Measurements from ENCODE around the gene LPP. TPM values are rescaled to one million over a fixed set of nuclear protein-coding genes. Genes with fewer than 3 reads are reported as not detected.

LPP gene
- total and polyA plus RNA-seq, 9 of the 15 experiments (the other 6 are each of a cell fraction or from before 2014, with no cell fraction given): 0.07 to 0.18 TPM; not detected in 7

- Histone ChIP-seq H3K36me3 (ENCODE audit: control insufficient read depth, insufficient read depth, low read length) (no peaks in the 10 kb centered on the region), H3K9me3 (replicated peaks; ENCODE audit: control insufficient read depth, insufficient read depth, low read depth, low read length) (no peaks in the 10 kb centered on the region), H3K79me2 (ENCODE audit: control insufficient read depth, insufficient read depth, low read length) (no peaks in the 10 kb centered on the region), H3K27ac (ENCODE audit: extremely low read depth, low read depth, low read length) (no peak overlapping the region), H3K4me3 (no peak overlapping the region), H3K27me3 (ENCODE audit: control insufficient read depth in 2 of 2, insufficient read depth in 2 of 2, low read length in 2 of 2) (no peaks in the 10 kb centered on the region), H3K9ac (ENCODE audit: insufficient read depth in 1 of 2, low read depth in 2 of 2, low read length in 2 of 2) (no peak overlapping the region), H3K4me1 (replicated peaks in 1 of 2; ENCODE audit: control insufficient read depth in 2 of 2, insufficient read depth in 2 of 2, low read length in 2 of 2) (no peaks in the 10 kb centered on the region), H4K20me1 (replicated peaks; ENCODE audit: control insufficient read depth, insufficient read depth, low read length) (no peaks in the 10 kb centered on the region), H3K9me1 (ENCODE audit: control insufficient read depth, insufficient read depth, low read length) (no peaks in the 10 kb centered on the region), H2AFZ (ENCODE audit: low read depth, low read length) (no peak overlapping the region), H3K4me2 (ENCODE audit: insufficient read depth, low read length) (no peak overlapping the region)
- FAIRE-seq (no peak), DNase-seq (ENCODE audit: extremely low read depth in 1 of 4, low spot score in 3 of 4) (no peak), ATAC-seq (no peak)
- 2% methylated on average over 4 of the region's 4 CpGs for WGBS (ENCODE audit: insufficient coverage, low coverage, missing lambda C conversion rate)
- intact Hi-C loops (cut with micrococcal nuclease): no loop called here
- TF ChIP-seq MXD1 (CRISPR knock-in tag; IDR thresholded peaks at IDR 0.05; ENCODE audit: borderline replicate concordance, poor library complexity, severe bottlenecking) (no peak), ZNF280A (IDR thresholded peaks at IDR 0.05; ENCODE audit: low read depth, partially characterized antibody) (no peak), MEF2A (IDR thresholded peaks at IDR 0.05; ENCODE audit: control insufficient read depth, low read depth, low read length) (no peak), ZNF778 (CRISPR knock-in tag; IDR thresholded peaks at IDR 0.05) (no peak), NFXL1 (CRISPR knock-in tag; IDR thresholded peaks at IDR 0.05) (no peak), ZNF277 (CRISPR knock-in tag; IDR thresholded peaks at IDR 0.05; ENCODE audit: borderline replicate concordance) (no peak)
- no TSS peak for BruUV-seq (replicated peaks)
- ChIA-PET CTCF (ENCODE audit: low intra/inter-chr PET ratio) (interaction anchor here (0.5 kb wide), 1 partner anchor 10 kb away, joined by 3 read pairs; no protein-coding TSS in a partner anchor), POLR2A (no interaction called here)
- in situ Hi-C loops (cut with MboI): no loop called here
Observed at GRCh38 chr3:188217726-188218125, 63.8 kb downstream of the LPP start.

All from K562 (cell line).